Thyroid gland (tissue), 4 donors: ENCODE data around the gene C19orf38.

Experiments
- CTCF ChIP-seq, 6 experiments: fragments of 200-600 bp in 3 of 6; fragments of 450-650 bp in 3 of 6; sonication (generic) in 3 of 6; IDR thresholded peaks; one replicate each; pipeline ENCODE4 v1.5.1; 2016 to 2019; ENCODE audit warnings: antibody characterized with exemption in 6 of 6, mild to moderate bottlenecking in 2 of 6, inconsistent platforms in 1 of 6, moderate library complexity in 1 of 6
- POLR2A ChIP-seq, 2 donors: fragments of 450-650 bp; IDR thresholded peaks; one replicate each; pipeline ENCODE4 v1.6.1; 2017; ENCODE audit warnings: antibody characterized with exemption in 2 of 2, mild to moderate bottlenecking in 2 of 2, moderate library complexity in 1 of 2

- TF ChIP-seq POLR2A (IDR thresholded peaks at IDR 0.05) (no peak), CTCF (IDR thresholded peaks at IDR 0.05) (no peak)
These were observed 13.0 kb upstream of the C19orf38 start for GRCh38 chr19:10835089-10835753.
